Astrocyte (in vitro differentiated cells and primary cell): ENCODE measurements around the gene TMEM52B. TPM values are rescaled to one million over a fixed set of nuclear protein-coding genes. Genes with fewer than 3 reads are reported as not detected.

Source experiments
- DNase-seq: peaks from one replicate; pipeline ENCODE4 v3.0.0-alpha.2; 2010; ENCODE audit warnings: low read depth
- FAIRE-seq: peaks from 2 replicates; lab custom pipeline; 2011; peaks lifted over from hg19 to GRCh38; lab: Jason Lieb, UNC
- H2AFZ ChIP-seq: 2 replicates; pipeline ENCODE4 v1.6.0; 2012; ENCODE audit warnings: low read depth, low read length, inconsistent platforms
- H3K27ac ChIP-seq: 2 replicates; pipeline ENCODE4 v1.5.1; 2011; ENCODE audit warnings: low read depth, low read length, inconsistent platforms
- H3K27me3 ChIP-seq: 2 replicates; pipeline ENCODE4 v1.6.0; 2011; ENCODE audit warnings: low read length, inconsistent platforms; ENCODE audit not compliant: insufficient read depth
- H3K36me3 ChIP-seq: 2 replicates; pipeline ENCODE4 v1.5.1; 2011; ENCODE audit warnings: low read length, inconsistent platforms; ENCODE audit not compliant: insufficient read depth
- H3K4me1 ChIP-seq: 2 replicates; pipeline ENCODE4 v1.5.1; 2011; ENCODE audit warnings: low read length, inconsistent platforms; ENCODE audit not compliant: insufficient read depth
- H3K4me2 ChIP-seq: 2 replicates; pipeline ENCODE4 v1.6.0; 2012; ENCODE audit warnings: low read length, inconsistent platforms
- H3K4me3 ChIP-seq: 2 replicates; pipeline ENCODE4 v1.5.1; 2011; ENCODE audit warnings: low read depth, mild to moderate bottlenecking, low read length, inconsistent platforms; ENCODE audit not compliant: insufficient read depth
- H3K79me2 ChIP-seq: 2 replicates; pipeline ENCODE4 v1.6.0; 2012; ENCODE audit warnings: mild to moderate bottlenecking, low read length, inconsistent platforms; ENCODE audit not compliant: insufficient read depth
- H3K9ac ChIP-seq: 2 replicates; pipeline ENCODE4 v1.6.0; 2012; ENCODE audit warnings: mild to moderate bottlenecking, low read length, inconsistent platforms
- H3K9me3 ChIP-seq: 2 replicates; pipeline ENCODE4 v1.5.1; 2012; ENCODE audit warnings: low read depth, mild to moderate bottlenecking, low read length, inconsistent platforms; ENCODE audit not compliant: insufficient read depth
- H4K20me1 ChIP-seq: 2 replicates; pipeline ENCODE4 v1.6.0; 2012; ENCODE audit warnings: low read length, inconsistent platforms; ENCODE audit not compliant: insufficient read depth
- H3K27ac Mint-ChIP-seq: one replicate; pipeline ENCODE4 v1.8.0; 2021; ENCODE audit warnings: mild to moderate bottlenecking, mixed read lengths; ENCODE audit not compliant: unreplicated experiment
- H3K27me3 Mint-ChIP-seq: one replicate; pipeline ENCODE4 v1.8.0; 2021; ENCODE audit warnings: low read depth, mixed read lengths; ENCODE audit not compliant: unreplicated experiment
- H3K36me3 Mint-ChIP-seq: one replicate; pipeline ENCODE4 v1.8.0; 2021; ENCODE audit warnings: low read depth, mixed read lengths; ENCODE audit not compliant: unreplicated experiment
- H3K4me1 Mint-ChIP-seq: one replicate; pipeline ENCODE4 v1.8.0; 2021; ENCODE audit warnings: low read depth, mixed read lengths; ENCODE audit not compliant: unreplicated experiment
- H3K4me3 Mint-ChIP-seq: one replicate; pipeline ENCODE4 v1.8.0; 2021; ENCODE audit warnings: mild to moderate bottlenecking, moderate library complexity, mixed read lengths; ENCODE audit not compliant: unreplicated experiment
- H3K9me3 Mint-ChIP-seq: one replicate; pipeline ENCODE4 v1.8.0; 2021; ENCODE audit warnings: mild to moderate bottlenecking, mixed read lengths; ENCODE audit not compliant: unreplicated experiment
- CTCF ChIP-seq: IDR thresholded peaks from 2 replicates; pipeline ENCODE4 v1.5.1; 2011; ENCODE audit warnings: low read depth, mild to moderate bottlenecking, inconsistent platforms, low read length, moderate library complexity; ENCODE audit not compliant: insufficient read depth
- EZH2 ChIP-seq: IDR thresholded peaks from 2 replicates; pipeline ENCODE4 v1.6.1; 2012; ENCODE audit warnings: mild to moderate bottlenecking, low read length, inconsistent platforms; ENCODE audit not compliant: insufficient read depth
- total RNA-seq: library from RNA; stranded (reverse); gene quantifications from 2 replicates; pipeline ENCODE4 v1.2.1, GENCODE V29; 2021

TMEM52B gene
- total RNA-seq, 1 donor from 2014 or later: 0.45 TPM

- Histone ChIP-seq H2AFZ (no peak overlapping the region), H3K4me3 (no peak overlapping the region), H3K9me3 (no peaks in the 10 kb centered on the region), H3K27ac (no peak overlapping the region), H3K36me3 (no peaks in the 10 kb centered on the region), H4K20me1 (no peaks in the 10 kb centered on the region), H3K4me1 (peaks cover 11% of the 10 kb centered on the region), H3K27me3 (no peaks in the 10 kb centered on the region), H3K79me2 (no peaks in the 10 kb centered on the region), H3K4me2 (no peak overlapping the region), H3K9ac (no peak overlapping the region)
- H3K4me1 Mint-ChIP-seq: peaks cover 21% of the 10 kb centered on the region
- H3K27me3 Mint-ChIP-seq: no peaks in the 10 kb centered on the region
- FAIRE-seq: peak; percentile 96
- H3K4me3 Mint-ChIP-seq: no peak overlapping the region
- TF ChIP-seq EZH2 (no peak), CTCF (peak; percentile 53)
- no peak overlapping the region for H3K27ac Mint-ChIP-seq
- DNase-seq: peak; percentile 46
- no peaks in the 10 kb centered on the region for H3K36me3 Mint-ChIP-seq
- no peaks in the 10 kb centered on the region for H3K9me3 Mint-ChIP-seq
These were observed 11.9 kb downstream of the TMEM52B start for GRCh38 chr12:10190558-10191388.

- Histone ChIP-seq H3K9ac (no peak overlapping the region), H3K4me2 (peak overlapping the region; percentile 34), H3K27ac (peak overlapping the region; percentile 53), H3K79me2 (no peaks in the 10 kb centered on the region), H3K4me1 (peaks cover 11% of the 10 kb centered on the region), H2AFZ (no peak overlapping the region), H3K36me3 (no peaks in the 10 kb centered on the region), H3K27me3 (no peaks in the 10 kb centered on the region), H3K9me3 (no peaks in the 10 kb centered on the region), H4K20me1 (no peaks in the 10 kb centered on the region), H3K4me3 (no peak overlapping the region)
- TF ChIP-seq CTCF (no peak), EZH2 (no peak)
- no peaks in the 10 kb centered on the region for H3K9me3 Mint-ChIP-seq
- no peak overlapping the region for H3K27ac Mint-ChIP-seq
- no peak overlapping the region for H3K4me3 Mint-ChIP-seq
- H3K27me3 Mint-ChIP-seq: no peaks in the 10 kb centered on the region
- DNase-seq (peak; percentile 87), FAIRE-seq (peak; percentile 94)
- H3K36me3 Mint-ChIP-seq: no peaks in the 10 kb centered on the region
- H3K4me1 Mint-ChIP-seq: peaks cover 21% of the 10 kb centered on the region
These were observed 13.0 kb downstream of the TMEM52B start for GRCh38 chr12:10191865-10192264.

- DNase-seq (no peak), FAIRE-seq (no peak)
- H3K4me1 ChIP-seq: peaks cover 11% of the 10 kb centered on the region
- H3K27me3 ChIP-seq: no peaks in the 10 kb centered on the region
- Mint-ChIP-seq H3K4me1 (peaks cover 21% of the 10 kb centered on the region), H3K9me3 (no peaks in the 10 kb centered on the region), H3K27me3 (no peaks in the 10 kb centered on the region), H3K4me3 (no peak overlapping the region), H3K27ac (no peak overlapping the region), H3K36me3 (no peaks in the 10 kb centered on the region)
- no peak overlapping the region for H2AFZ ChIP-seq
- H3K9me3 ChIP-seq: no peaks in the 10 kb centered on the region
- no peak overlapping the region for H3K27ac ChIP-seq
- peak overlapping the region; percentile 14 for H3K4me2 ChIP-seq
- no peak overlapping the region for H3K4me3 ChIP-seq
- TF ChIP-seq EZH2 (no peak), CTCF (no peak)
- no peaks in the 10 kb centered on the region for H3K79me2 ChIP-seq
- no peak overlapping the region for H3K9ac ChIP-seq
- H3K36me3 ChIP-seq: no peaks in the 10 kb centered on the region
- H4K20me1 ChIP-seq: no peaks in the 10 kb centered on the region
These were observed 15.4 kb downstream of the TMEM52B start for GRCh38 chr12:10194160-10194670.
